ENCODE data around the gene PPP2R2B. TPM values are rescaled to one million over a fixed set of nuclear protein-coding genes. Genes with fewer than 3 reads are reported as not detected.

The PPP2R2B gene
- total and polyA plus RNA-seq, 2 of the 4 experiments (the other 2 are of a cell fraction) = not detected

DNA sequence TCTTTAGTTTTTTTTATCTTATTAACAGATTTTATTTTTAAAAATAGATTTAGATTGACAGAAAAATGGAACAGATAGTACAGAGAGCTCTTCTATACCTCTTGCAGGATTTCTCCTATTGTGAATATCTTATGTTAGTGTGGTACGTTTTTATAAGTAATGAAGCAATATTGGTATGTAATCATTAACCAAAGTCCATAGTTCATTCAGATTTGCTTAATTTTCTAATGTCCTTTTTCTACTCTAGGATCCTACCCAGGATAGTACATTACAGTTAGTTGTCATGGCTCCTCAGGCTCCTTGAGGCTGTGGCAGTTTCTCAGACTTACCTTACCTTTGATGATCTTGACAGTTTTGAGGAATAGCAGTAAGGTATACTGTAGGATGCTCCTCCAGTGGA is 30.4 kb downstream of the PPP2R2B start:
- in situ Hi-C loops (cut with MboI; ENCODE audit: low sequenced_read_pairs) (no loop called here), dilution Hi-C loops (cut with HindIII; ENCODE audit: low sequenced_read_pairs, unreplicated experiment) (no loop called here), intact Hi-C loops (cut with micrococcal nuclease) (no loop called here)
- Histone ChIP-seq H4K5ac (ENCODE audit: low read depth, low read length) (no peak overlapping the region), H3K9me1 (ENCODE audit: insufficient read depth, low read length) (no peaks in the 10 kb centered on the region), H3K79me1 (ENCODE audit: low read depth in 1 of 2, low read length in 2 of 2) (no peaks in the 10 kb centered on the region), H3K14ac (replicated peaks; ENCODE audit: low read depth, low read length) (no peak overlapping the region), H2AFZ (replicated peaks; ENCODE audit: low read length, poor library complexity) (no peak overlapping the region), H2BK20ac (ENCODE audit: low read depth, low read length) (no peak overlapping the region), H2BK120ac (ENCODE audit: low read depth, low read length) (no peak overlapping the region), H3K27me3 (ENCODE audit: control insufficient read depth, insufficient read depth, low read length) (no peaks in the 10 kb centered on the region), H3K9me3 (ENCODE audit: control insufficient read depth, insufficient read depth, low read length) (no peaks in the 10 kb centered on the region), H3K18ac (ENCODE audit: low read depth, low read length) (no peak overlapping the region), H4K8ac (ENCODE audit: low read depth in 2 of 2, low read length in 2 of 2) (no peak overlapping the region), H2AK5ac (ENCODE audit: low read depth, low read length) (no peak overlapping the region), H3K23ac (ENCODE audit: low read depth, low read length) (no peak overlapping the region), H3K56ac (ENCODE audit: extremely low read depth, insufficient read depth, low read length) (no peak overlapping the region), H4K91ac (ENCODE audit: insufficient read depth, low read depth, low read length) (no peak overlapping the region), H4K20me1 (ENCODE audit: insufficient read depth, low read length) (no peaks in the 10 kb centered on the region), H3K36me3 (ENCODE audit: control insufficient read depth, insufficient read depth, low read length) (no peaks in the 10 kb centered on the region), H2BK15ac (ENCODE audit: low read depth, low read length) (no peak overlapping the region), H3K4me3 (ENCODE audit: insufficient read depth, low read depth, low read length) (no peak overlapping the region), H3K27ac (ENCODE audit: insufficient read depth, low read length) (no peak overlapping the region), H3K4ac (ENCODE audit: low read depth, low read length) (no peak overlapping the region), H3K4me1 (ENCODE audit: control insufficient read depth, insufficient read depth, low read length) (no peaks in the 10 kb centered on the region), H2AK9ac (replicated peaks; ENCODE audit: low read depth, low read length, poor library complexity) (no peak overlapping the region), H3K9ac (ENCODE audit: low read depth, low read length) (no peak overlapping the region), H3K4me2 (ENCODE audit: low read depth, low read length) (no peak overlapping the region), H2BK5ac (ENCODE audit: low read depth, low read length, poor library complexity, severe bottlenecking) (no peak overlapping the region)
- ChIA-PET CTCF (no interaction called here), POLR2A (ENCODE audit: unreplicated experiment) (no interaction called here)
- no CpG with 5 or more reads among the region's 1 CpG for WGBS, 2 experiments (ENCODE audit: extremely low coverage in 2 of 2, insufficient read length in 1 of 2)
- DNase-seq (no peak), ATAC-seq (ENCODE audit: low read depth) (no peak)
- TF ChIP-seq MAZ (IDR thresholded peaks at IDR 0.05; ENCODE audit: borderline replicate concordance, low read depth, low read length) = no peak
- TF ChIP-seq, protein P1, sequence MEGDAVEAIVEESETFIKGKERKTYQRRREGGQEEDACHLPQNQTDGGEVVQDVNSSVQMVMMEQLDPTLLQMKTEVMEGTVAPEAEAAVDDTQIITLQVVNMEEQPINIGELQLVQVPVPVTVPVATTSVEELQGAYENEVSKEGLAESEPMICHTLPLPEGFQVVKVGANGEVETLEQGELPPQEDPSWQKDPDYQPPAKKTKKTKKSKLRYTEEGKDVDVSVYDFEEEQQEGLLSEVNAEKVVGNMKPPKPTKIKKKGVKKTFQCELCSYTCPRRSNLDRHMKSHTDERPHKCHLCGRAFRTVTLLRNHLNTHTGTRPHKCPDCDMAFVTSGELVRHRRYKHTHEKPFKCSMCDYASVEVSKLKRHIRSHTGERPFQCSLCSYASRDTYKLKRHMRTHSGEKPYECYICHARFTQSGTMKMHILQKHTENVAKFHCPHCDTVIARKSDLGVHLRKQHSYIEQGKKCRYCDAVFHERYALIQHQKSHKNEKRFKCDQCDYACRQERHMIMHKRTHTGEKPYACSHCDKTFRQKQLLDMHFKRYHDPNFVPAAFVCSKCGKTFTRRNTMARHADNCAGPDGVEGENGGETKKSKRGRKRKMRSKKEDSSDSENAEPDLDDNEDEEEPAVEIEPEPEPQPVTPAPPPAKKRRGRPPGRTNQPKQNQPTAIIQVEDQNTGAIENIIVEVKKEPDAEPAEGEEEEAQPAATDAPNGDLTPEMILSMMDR (conservative IDR thresholded peaks at IDR 0.05; ENCODE audit: low read depth, low read length) = no peak
- no peak for TF ChIP-seq MXI1 (IDR thresholded peaks at IDR 0.05; ENCODE audit: borderline replicate concordance, low read depth, low read length)
- no peak for TF ChIP-seq POLR2A (IDR thresholded peaks at IDR 0.05; ENCODE audit: low read depth, low read length)
- no peak for TF ChIP-seq NFE2L2 (IDR thresholded peaks at IDR 0.05; ENCODE audit: low read depth, low read length)
- TF ChIP-seq BHLHE40 (IDR thresholded peaks at IDR 0.05; ENCODE audit: low read depth, low read length) = no peak
- no TSS peak for BruUV-seq (replicated peaks)
